DND-41 (cell line): ENCODE data around the gene SLC41A1.

Source experiments
- CTCF ChIP-seq: IDR thresholded peaks from 2 replicates; pipeline ENCODE4 v1.5.1; 2012; ENCODE audit warnings: borderline replicate concordance, low read length, moderate library complexity, mild to moderate bottlenecking; ENCODE audit not compliant: poor library complexity, severe bottlenecking; ENCODE audit errors: extremely low read depth
- EZH2 ChIP-seq: IDR thresholded peaks from 3 replicates; pipeline ENCODE4 v1.6.1; 2012; ENCODE audit warnings: borderline replicate concordance, low read depth, mild to moderate bottlenecking, moderate library complexity, low read length, inconsistent platforms; ENCODE audit not compliant: severe bottlenecking

- TF ChIP-seq CTCF (no peak), EZH2 (no peak)
Observed at GRCh38 chr1:205748403-205749233, 64.4 kb downstream of the SLC41A1 start.
